K562 (cell line): ENCODE results near the gene CNN3. TPM values are rescaled to one million over a fixed set of nuclear protein-coding genes. Genes with fewer than 3 reads are reported as not detected.

Experiments used
- ATAC-seq: fragments of 200-7000 bp; cut with Tn5 transposase; 3 replicates; pipeline ENCODE4 v1.9.1; 2020; ENCODE audit warnings: moderate library complexity
- BruUV-seq: library from RNA; stranded (reverse); fragments of 400-500 nt; replicated peaks from 2 replicates; lab custom pipeline; 2021; lab: Mats Ljungman, UMichigan
- CTCF ChIA-PET: fragments of 300-600 bp; formaldehyde crosslinking; extraction: SDS; loops from one replicate; lab custom pipeline; 2021; ENCODE audit warnings: low intra/inter-chr PET ratio; lab: Yijun Ruan, JAX
- POLR2A ChIA-PET: fragments of 300-600, 350-650 bp; sonication (Branson Sonifier 250); formaldehyde crosslinking; extraction: SDS; loops from one replicate; lab custom pipeline; 2021; ENCODE audit warnings: antibody characterized with exemption, inconsistent platforms; lab: Yijun Ruan, JAX
- DNase-seq, 4 experiments: peaks; one replicate each; pipeline versions ENCODE4 v3.0.0 to v3.0.0-alpha.2; 2011 to 2018; ENCODE audit warnings: low spot score in 3 of 4, mixed read lengths in 3 of 4; ENCODE audit errors: extremely low read depth in 1 of 4
- FAIRE-seq: peaks from 2 replicates; lab custom pipeline; 2011; peaks lifted over from hg19 to GRCh38; lab: Jason Lieb, UNC
- H2AFZ ChIP-seq: 2 replicates; pipeline ENCODE4 v1.6.0; 2011; ENCODE audit warnings: low read depth, low read length, control low read depth, inconsistent platforms
- H3K27ac ChIP-seq: fragments of 200-600 bp; 3 replicates; pipeline ENCODE4 v1.8.0; 2011; ENCODE audit warnings: low read depth, mild to moderate bottlenecking, control low read depth, inconsistent platforms, low read length, moderate library complexity, mixed read lengths; ENCODE audit errors: extremely low read depth
- H3K27me3 ChIP-seq, 2 experiments: fragments of 300-600 bp in 1 of 2; 2 replicates in 1 of 2; 3 replicates in 1 of 2; pipeline versions ENCODE4 v1.6.0 to v1.8.0; 2011; ENCODE audit warnings: inconsistent platforms in 2 of 2, low read length in 2 of 2, mild to moderate bottlenecking in 1 of 2, mixed read lengths in 1 of 2, moderate library complexity in 1 of 2; ENCODE audit not compliant: control insufficient read depth in 2 of 2, insufficient read depth in 2 of 2
- H3K36me3 ChIP-seq: fragments of 300-600 bp; 3 replicates; pipeline ENCODE4 v1.8.0; 2011; ENCODE audit warnings: mild to moderate bottlenecking, low read length, inconsistent platforms; ENCODE audit not compliant: control insufficient read depth, insufficient read depth
- H3K4me1 ChIP-seq, 2 experiments: fragments of 200-600 bp in 1 of 2; replicated peaks in 1 of 2; 2 replicates in 1 of 2; 3 replicates in 1 of 2; pipeline versions ENCODE4 v1.5.1 to v1.8.0; 2011; ENCODE audit warnings: inconsistent platforms in 2 of 2, low read length in 2 of 2, mild to moderate bottlenecking in 1 of 2, mixed read lengths in 1 of 2, moderate library complexity in 1 of 2; ENCODE audit not compliant: control insufficient read depth in 2 of 2, insufficient read depth in 2 of 2
- H3K4me2 ChIP-seq: 2 replicates; pipeline ENCODE4 v1.6.1; 2011; ENCODE audit warnings: low read length, control low read depth, inconsistent platforms, mixed read lengths; ENCODE audit not compliant: insufficient read depth
- H3K4me3 ChIP-seq: fragments of 200-600 bp; sonication (generic), shearing (Covaris generic); 2 replicates; pipeline ENCODE4 v1.5.1; 2016; ENCODE audit warnings: control low read depth, inconsistent platforms
- H3K79me2 ChIP-seq: fragments of 200-600 bp; 3 replicates; pipeline ENCODE4 v1.8.0; 2011; ENCODE audit warnings: low read length, inconsistent platforms; ENCODE audit not compliant: control insufficient read depth, insufficient read depth
- H3K9ac ChIP-seq, 2 experiments: 2 replicates each; pipeline versions ENCODE4 v1.6.0 to v1.6.1; 2011; ENCODE audit warnings: low read depth in 2 of 2, low read length in 2 of 2, control low read depth in 1 of 2, inconsistent platforms in 1 of 2, mild to moderate bottlenecking in 1 of 2, mixed read lengths in 1 of 2; ENCODE audit not compliant: insufficient read depth in 1 of 2
- H3K9me1 ChIP-seq: one replicate; pipeline ENCODE4 v1.6.0; 2011; ENCODE audit warnings: inconsistent platforms, mild to moderate bottlenecking, low read length, moderate library complexity; ENCODE audit not compliant: control insufficient read depth, insufficient read depth
- H3K9me3 ChIP-seq: replicated peaks from 2 replicates; pipeline ENCODE4 v1.5.1; 2011; ENCODE audit warnings: low read depth, low read length, inconsistent platforms; ENCODE audit not compliant: control insufficient read depth, insufficient read depth
- H4K20me1 ChIP-seq: replicated peaks from 2 replicates; pipeline ENCODE4 v1.6.1; 2011; ENCODE audit warnings: low read length, inconsistent platforms, mixed read lengths; ENCODE audit not compliant: control insufficient read depth, insufficient read depth
- ATF7 ChIP-seq: fragments of 450-650 bp; IDR thresholded peaks from 2 replicates; pipeline ENCODE4 v1.7.1; 2014; ENCODE audit warnings: mild to moderate bottlenecking, moderate library complexity
- CBX1 ChIP-seq: sonication (generic); IDR thresholded peaks from 2 replicates; pipeline ENCODE4 v1.6.1; 2016; ENCODE audit warnings: antibody characterized with exemption, low read depth, mild to moderate bottlenecking
- ETS2 ChIP-seq: IDR thresholded peaks from 2 replicates; pipeline ENCODE4 v1.6.1; 2016; ENCODE audit warnings: borderline replicate concordance, missing genetic modification characterization, mild to moderate bottlenecking, moderate library complexity, missing compliant biosample characterization; ENCODE audit not compliant: poor library complexity, severe bottlenecking
- KDM2B ChIP-seq: fragments of 250-450 bp; sonication (Bioruptor Pico); IDR thresholded peaks from 2 replicates; pipeline ENCODE4 v1.8.0; 2021; ENCODE audit warnings: mild to moderate bottlenecking, moderate library complexity
- KLF13 ChIP-seq: fragments of 450-650 bp; IDR thresholded peaks from 2 replicates; pipeline ENCODE4 v1.6.1; 2016; ENCODE audit warnings: missing genetic modification characterization, low read depth, mild to moderate bottlenecking, missing compliant biosample characterization, moderate library complexity, borderline replicate concordance
- RBM25 ChIP-seq: fragments of 200-400 bp; formaldehyde crosslinking; IDR thresholded peaks from 2 replicates; pipeline ENCODE4 v1.6.1; 2018; ENCODE audit warnings: low read length, low read depth, moderate library complexity; ENCODE audit not compliant: severe bottlenecking
- SAP30 ChIP-seq: fragments of 200-600 bp; sonication (generic); IDR thresholded peaks from 2 replicates; pipeline ENCODE4 v1.6.1; 2012; ENCODE audit warnings: borderline replicate concordance, low read depth, mild to moderate bottlenecking, moderate library complexity, low read length, control low read depth, inconsistent platforms; ENCODE audit not compliant: insufficient read depth, poor library complexity, severe bottlenecking
- SMARCC2 ChIP-seq: fragments of 450-650 bp; IDR thresholded peaks from 2 replicates; pipeline ENCODE4 v1.6.1; 2017; ENCODE audit warnings: antibody characterized with exemption, moderate library complexity, mild to moderate bottlenecking, low read depth
- TARDBP ChIP-seq: fragments of 450-650 bp; IDR thresholded peaks from 2 replicates; pipeline ENCODE4 v1.6.1; 2016
- TCF7 ChIP-seq: sonication (generic); IDR thresholded peaks from 2 replicates; pipeline ENCODE4 v1.6.1; 2016; ENCODE audit warnings: antibody characterized with exemption, borderline replicate concordance
- ZNF274 ChIP-seq: IDR thresholded peaks from 2 replicates; pipeline ENCODE4 v1.6.1; 2011; ENCODE audit warnings: low read depth, mild to moderate bottlenecking, low read length, moderate library complexity, borderline replicate concordance
- ZSCAN29 ChIP-seq: fragments of 450-650 bp; IDR thresholded peaks from 2 replicates; pipeline ENCODE4 v1.6.1; 2017
- WGBS: fragments of 100-300 bp; shearing (Covaris generic); methylation state at CpG from one replicate; pipeline ENCODE4 v1.1.6; 2016; ENCODE audit warnings: low coverage, mixed read lengths; ENCODE audit not compliant: insufficient coverage; ENCODE audit errors: missing lambda C conversion rate; 5-methylcytosine and 5-hydroxymethylcytosine counted together
- in situ Hi-C: fragments of 300-500 bp; cut with MboI; formaldehyde crosslinking; loops from 4 replicates; pipeline ENCODE4 v1.15.0; 2018; ENCODE audit warnings: inconsistent platforms, mixed read lengths
- intact Hi-C: fragments of 100-400 bp; cut with micrococcal nuclease; formaldehyde crosslinking; loops from 2 replicates; pipeline ENCODE4 v1.14.2; 2022
- polyA plus RNA-seq, 8 experiments: library from polyadenylated mRNA; depleted of rRNA in 4 of 8; stranded (reverse) in 5 of 8; unstranded in 3 of 8; fragments of >200 nt; fragmentation: Nextera tagmentation in 2 of 8; fragmentation: Illumina TruSeq in 1 of 8; extraction: Ambion mirVana in 2 of 8; extraction: Trizol in 1 of 8; gene quantifications; 2 replicates each; pipeline versions ENCODE4 v1.2.1 to v1.2.3, GENCODE V29; 2011 to 2014; ENCODE audit warnings: inconsistent platforms in 1 of 8, missing spikeins in 1 of 8
- total RNA-seq, 7 experiments: library from RNA; depleted of rRNA in 6 of 7; stranded (reverse); fragments of >200 nt in 6 of 7; fragmentation: Illumina TruSeq in 2 of 7; extraction: Trizol in 2 of 7; gene quantifications; 2 replicates each; pipeline versions ENCODE4 v1.2.1 to v1.2.3, GENCODE V29; 2011 to 2021; ENCODE audit warnings: low replicate concordance in 1 of 7
- TF ChIP-seq, protein P1 (sequence below): fragments of 450-650 bp; IDR thresholded peaks from 2 replicates; pipeline ENCODE4 v1.6.1; 2017; ENCODE audit warnings: antibody characterized with exemption
- TF ChIP-seq, protein P2 (sequence below): IDR thresholded peaks from 3 replicates; pipeline ENCODE4 v1.6.1; 2011; ENCODE audit warnings: borderline replicate concordance, mild to moderate bottlenecking, moderate library complexity; ENCODE audit not compliant: insufficient read length; ENCODE audit errors: extremely low read depth
- TF ChIP-seq, protein P3 (sequence below): fragments of 150-350 bp; conservative IDR thresholded peaks from 2 replicates; pipeline ENCODE4 v1.6.1; 2014; ENCODE audit warnings: low read length

The CNN3 gene
- total and polyA plus RNA-seq, 9 of the 15 experiments (the other 6 are each of a cell fraction or from before 2014, with no cell fraction given), result 0.06 to 0.62 (median 0.18) TPM; not detected in 4

DNA sequence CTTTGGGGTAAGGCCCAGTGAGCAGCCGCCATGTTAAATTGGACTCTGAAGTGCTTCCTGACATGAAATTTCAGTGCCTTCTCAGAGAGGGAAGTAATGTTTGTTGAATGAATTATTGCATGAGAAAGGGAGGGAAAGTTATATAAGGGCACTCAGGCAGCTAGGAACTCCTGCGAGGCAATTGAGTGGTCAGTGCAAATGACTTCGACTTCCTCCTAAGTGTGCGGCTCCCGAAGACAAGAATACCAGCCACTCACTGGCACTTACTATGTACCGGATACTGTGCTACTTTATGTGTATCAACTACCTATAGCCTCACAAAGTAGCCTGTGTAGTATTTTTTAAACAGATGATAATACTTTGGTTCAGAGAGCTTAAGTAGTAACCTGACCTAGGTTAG is 52.5 kb downstream of the CNN3 start:
- FAIRE-seq, result no peak
- no peak overlapping the region for H3K4me2 ChIP-seq
- intact Hi-C loops (no loop called here), in situ Hi-C loops (no loop called here)
- H3K4me1 ChIP-seq, result no peaks in the 10 kb centered on the region
- H3K27ac ChIP-seq, result no peak overlapping the region
- POLR2A ChIA-PET, result interaction anchor here (0.6 kb wide), 1 partner anchor 100 kb away, joined by 3 read pairs; no protein-coding TSS in a partner anchor
- H3K36me3 ChIP-seq, result no peaks in the 10 kb centered on the region
- CTCF ChIA-PET, result no interaction called here
- H2AFZ ChIP-seq, result no peak overlapping the region
- WGBS, result 3% methylated on average over 6 of the region's 6 CpGs
- H3K27me3 ChIP-seq, result peaks cover 27 to 51% of the 10 kb centered on the region in 2 experiments
- H4K20me1 ChIP-seq, result no peaks in the 10 kb centered on the region
- H3K79me2 ChIP-seq, result no peaks in the 10 kb centered on the region
- BruUV-seq, result no TSS peak
- no peaks in the 10 kb centered on the region for H3K9me3 ChIP-seq
- no peak for DNase-seq
- no peak for ATAC-seq
- no peak overlapping the region for H3K9ac ChIP-seq
- no peak overlapping the region for H3K4me3 ChIP-seq
- no peaks in the 10 kb centered on the region for H3K9me1 ChIP-seq
- TF ChIP-seq TCF7 (no peak), RBM25 (no peak), KDM2B (CRISPR knock-in tag) (no peak), ZNF274 (no peak), ATF7 (no peak), SAP30 (no peak), KLF13 (tag) (no peak), ETS2 (tag) (no peak), SMARCC2 (no peak), ZSCAN29 (no peak), TARDBP (no peak), CBX1 (no peak)
- TF ChIP-seq, protein P1, sequence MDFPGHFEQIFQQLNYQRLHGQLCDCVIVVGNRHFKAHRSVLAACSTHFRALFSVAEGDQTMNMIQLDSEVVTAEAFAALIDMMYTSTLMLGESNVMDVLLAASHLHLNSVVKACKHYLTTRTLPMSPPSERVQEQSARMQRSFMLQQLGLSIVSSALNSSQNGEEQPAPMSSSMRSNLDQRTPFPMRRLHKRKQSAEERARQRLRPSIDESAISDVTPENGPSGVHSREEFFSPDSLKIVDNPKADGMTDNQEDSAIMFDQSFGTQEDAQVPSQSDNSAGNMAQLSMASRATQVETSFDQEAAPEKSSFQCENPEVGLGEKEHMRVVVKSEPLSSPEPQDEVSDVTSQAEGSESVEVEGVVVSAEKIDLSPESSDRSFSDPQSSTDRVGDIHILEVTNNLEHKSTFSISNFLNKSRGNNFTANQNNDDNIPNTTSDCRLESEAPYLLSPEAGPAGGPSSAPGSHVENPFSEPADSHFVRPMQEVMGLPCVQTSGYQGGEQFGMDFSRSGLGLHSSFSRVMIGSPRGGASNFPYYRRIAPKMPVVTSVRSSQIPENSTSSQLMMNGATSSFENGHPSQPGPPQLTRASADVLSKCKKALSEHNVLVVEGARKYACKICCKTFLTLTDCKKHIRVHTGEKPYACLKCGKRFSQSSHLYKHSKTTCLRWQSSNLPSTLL, result no peak
- TF ChIP-seq, protein P2, sequence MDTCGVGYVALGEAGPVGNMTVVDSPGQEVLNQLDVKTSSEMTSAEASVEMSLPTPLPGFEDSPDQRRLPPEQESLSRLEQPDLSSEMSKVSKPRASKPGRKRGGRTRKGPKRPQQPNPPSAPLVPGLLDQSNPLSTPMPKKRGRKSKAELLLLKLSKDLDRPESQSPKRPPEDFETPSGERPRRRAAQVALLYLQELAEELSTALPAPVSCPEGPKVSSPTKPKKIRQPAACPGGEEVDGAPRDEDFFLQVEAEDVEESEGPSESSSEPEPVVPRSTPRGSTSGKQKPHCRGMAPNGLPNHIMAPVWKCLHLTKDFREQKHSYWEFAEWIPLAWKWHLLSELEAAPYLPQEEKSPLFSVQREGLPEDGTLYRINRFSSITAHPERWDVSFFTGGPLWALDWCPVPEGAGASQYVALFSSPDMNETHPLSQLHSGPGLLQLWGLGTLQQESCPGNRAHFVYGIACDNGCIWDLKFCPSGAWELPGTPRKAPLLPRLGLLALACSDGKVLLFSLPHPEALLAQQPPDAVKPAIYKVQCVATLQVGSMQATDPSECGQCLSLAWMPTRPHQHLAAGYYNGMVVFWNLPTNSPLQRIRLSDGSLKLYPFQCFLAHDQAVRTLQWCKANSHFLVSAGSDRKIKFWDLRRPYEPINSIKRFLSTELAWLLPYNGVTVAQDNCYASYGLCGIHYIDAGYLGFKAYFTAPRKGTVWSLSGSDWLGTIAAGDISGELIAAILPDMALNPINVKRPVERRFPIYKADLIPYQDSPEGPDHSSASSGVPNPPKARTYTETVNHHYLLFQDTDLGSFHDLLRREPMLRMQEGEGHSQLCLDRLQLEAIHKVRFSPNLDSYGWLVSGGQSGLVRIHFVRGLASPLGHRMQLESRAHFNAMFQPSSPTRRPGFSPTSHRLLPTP, result no peak
- TF ChIP-seq, protein P3, sequence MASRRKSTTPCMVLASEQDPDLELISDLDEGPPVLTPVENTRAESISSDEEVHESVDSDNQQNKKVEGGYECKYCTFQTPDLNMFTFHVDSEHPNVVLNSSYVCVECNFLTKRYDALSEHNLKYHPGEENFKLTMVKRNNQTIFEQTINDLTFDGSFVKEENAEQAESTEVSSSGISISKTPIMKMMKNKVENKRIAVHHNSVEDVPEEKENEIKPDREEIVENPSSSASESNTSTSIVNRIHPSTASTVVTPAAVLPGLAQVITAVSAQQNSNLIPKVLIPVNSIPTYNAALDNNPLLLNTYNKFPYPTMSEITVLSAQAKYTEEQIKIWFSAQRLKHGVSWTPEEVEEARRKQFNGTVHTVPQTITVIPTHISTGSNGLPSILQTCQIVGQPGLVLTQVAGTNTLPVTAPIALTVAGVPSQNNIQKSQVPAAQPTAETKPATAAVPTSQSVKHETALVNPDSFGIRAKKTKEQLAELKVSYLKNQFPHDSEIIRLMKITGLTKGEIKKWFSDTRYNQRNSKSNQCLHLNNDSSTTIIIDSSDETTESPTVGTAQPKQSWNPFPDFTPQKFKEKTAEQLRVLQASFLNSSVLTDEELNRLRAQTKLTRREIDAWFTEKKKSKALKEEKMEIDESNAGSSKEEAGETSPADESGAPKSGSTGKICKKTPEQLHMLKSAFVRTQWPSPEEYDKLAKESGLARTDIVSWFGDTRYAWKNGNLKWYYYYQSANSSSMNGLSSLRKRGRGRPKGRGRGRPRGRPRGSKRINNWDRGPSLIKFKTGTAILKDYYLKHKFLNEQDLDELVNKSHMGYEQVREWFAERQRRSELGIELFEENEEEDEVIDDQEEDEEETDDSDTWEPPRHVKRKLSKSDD, result no peak
